GM19468 (cell line): ENCODE measurements around the gene THG1L.

Source experiments
- ATAC-seq: cut with Tn5 transposase; IDR thresholded peaks from one replicate; pipeline ENCODE4 v1.9.1; 2021; ENCODE audit warnings: mild to moderate bottlenecking, moderate library complexity, moderate number of reproducible peaks; ENCODE audit not compliant: unreplicated experiment; ENCODE audit errors: extremely low read depth

Gene THG1L

GRCh38 chr5:157749462-157749799 is 18.2 kb downstream of the THG1L start:
- ATAC-seq = no peak

- no peak for ATAC-seq
These were observed 19.1 kb downstream of the THG1L start for GRCh38 chr5:157750320-157750719.

GRCh38 chr5:157756122-157756521 is 24.9 kb downstream of the THG1L start:
- no peak for ATAC-seq

GRCh38 chr5:157758706-157759105 is 27.5 kb downstream of the THG1L start:
- ATAC-seq = no peak

- no peak for ATAC-seq
These were observed 30.7 kb downstream of the THG1L start for GRCh38 chr5:157761690-157762621.

GRCh38 chr5:157764531-157764930 is 33.3 kb downstream of the THG1L start:
- ATAC-seq = no peak

GRCh38 chr5:157766442-157766841 is 35.2 kb downstream of the THG1L start:
- ATAC-seq = no peak

GRCh38 chr5:157766902-157767301 is 35.7 kb downstream of the THG1L start:
- ATAC-seq = no peak

GRCh38 chr5:157767689-157768088 is 36.5 kb downstream of the THG1L start:
- no peak for ATAC-seq

- ATAC-seq = no peak
These were observed 39.4 kb downstream of the THG1L start for GRCh38 chr5:157770665-157771064.

- ATAC-seq = no peak
These were observed 40.9 kb downstream of the THG1L start for GRCh38 chr5:157772127-157772526.

- no peak for ATAC-seq
These were observed 47.0 kb downstream of the THG1L start for GRCh38 chr5:157778121-157778805.

- ATAC-seq = no peak
These were observed 48.0 kb downstream of the THG1L start for GRCh38 chr5:157779221-157779620.

GRCh38 chr5:157785801-157786200 is 54.6 kb downstream of the THG1L start:
- ATAC-seq = no peak
